SK-N-SH (cell line): ENCODE measurements around the gene PRKN.

Experiments used
- CTCF ChIP-seq: fragments of 200-600 bp; sonication (generic); IDR thresholded peaks from 2 replicates; pipeline ENCODE4 v1.6.1; 2017; ENCODE audit warnings: antibody characterized with exemption, mild to moderate bottlenecking, moderate library complexity
- EP300 ChIP-seq, 2 experiments: IDR thresholded peaks; 2 replicates each; pipeline versions ENCODE4 v1.4.0 to v1.6.1; 2012; ENCODE audit warnings: borderline replicate concordance in 1 of 2, low read depth in 1 of 2, low read length in 1 of 2
- RAD21 ChIP-seq: IDR thresholded peaks from 2 replicates; pipeline ENCODE4 v1.6.1; 2012; ENCODE audit warnings: mild to moderate bottlenecking, low read length

GRCh38 chr6:162056061-162056460 is 671.5 kb downstream of the PRKN start:
- TF ChIP-seq CTCF (no peak), EP300 (IDR thresholded peaks at IDR 0.05; ENCODE audit: borderline replicate concordance in 1 of 2, low read depth in 1 of 2, low read length in 1 of 2) (no peak), RAD21 (no peak)
